ENCODE data around the gene VNN1. TPM values are rescaled to one million over a fixed set of nuclear protein-coding genes. Genes with fewer than 3 reads are reported as not detected.

VNN1 gene
- total and polyA plus RNA-seq, 11 donors = 0.29 to 2.2 (median 0.49) TPM

GRCh38 chr6:132675749-132676148 is 38.1 kb downstream of the VNN1 start:
- H3K4me1 ChIP-seq = peaks cover 0 to 20% (median 0%) of the 10 kb centered on the region in 12 donors
- no peak for DNase-seq
- ATAC-seq = peak in 1 of 4 donors; percentile 45
- TF ChIP-seq POLR2A (IDR thresholded peaks at IDR 0.05) = no peak
- TF ChIP-seq CTCF (IDR thresholded peaks at IDR 0.05) = no peak
- peaks cover 0 to 3% (median 0%) of the 10 kb centered on the region in 9 donors for H3K27me3 ChIP-seq
- intact Hi-C loops (cut with DNase I) = loop anchor here in 4 of 10 donors (1.0 to 10.0 kb wide), 3 partner anchors 12 to 119 kb away; partner anchors contain the start of gene SLC18B1 (in 2 of the 4)
- H3K9me3 ChIP-seq = no peaks in the 10 kb centered on the region
- no peak overlapping the region for H3K4me3 ChIP-seq
- no peak overlapping the region for H3K27ac ChIP-seq
- H3K36me3 ChIP-seq = no peaks in the 10 kb centered on the region

GRCh38 chr6:132675002-132675401 is 38.9 kb downstream of the VNN1 start:
- H3K27ac ChIP-seq = no peak overlapping the region
- H3K9me3 ChIP-seq = no peaks in the 10 kb centered on the region
- WGBS, 4 donors = 53 to 67% (median 65%) methylated on average over 3 of the region's 3 CpGs
- ATAC-seq (no peak), DNase-seq (no peak)
- TF ChIP-seq POLR2A (IDR thresholded peaks at IDR 0.05) = no peak
- TF ChIP-seq CTCF (IDR thresholded peaks at IDR 0.05) = no peak
- H3K4me3 ChIP-seq = no peak overlapping the region
- H3K27me3 ChIP-seq = peaks cover 0 to 3% (median 0%) of the 10 kb centered on the region in 9 donors
- peaks cover 0 to 20% (median 0%) of the 10 kb centered on the region in 12 donors for H3K4me1 ChIP-seq
- no peaks in the 10 kb centered on the region for H3K36me3 ChIP-seq
- intact Hi-C loops (cut with DNase I) = loop anchor here in 3 of 10 donors (10.0 kb wide), 2 partner anchors 90 to 120 kb away; partner anchors contain the start of gene SLC18B1 (in 2 of the 3)

GRCh38 chr6:132673376-132674094 is 40.3 kb downstream of the VNN1 start:
- no peak for TF ChIP-seq POLR2A (IDR thresholded peaks at IDR 0.05)
- TF ChIP-seq CTCF (IDR thresholded peaks at IDR 0.05) = no peak
- WGBS, 4 donors = 78 to 84% (median 82%) methylated on average over 10 of the region's 10 CpGs
- no peak overlapping the region for H3K27ac ChIP-seq
- intact Hi-C loops (cut with DNase I) = loop anchor here in 4 of 10 donors (5.0 to 10.0 kb wide), 3 partner anchors 91 to 121 kb away; partner anchors contain the start of gene SLC18B1 (in 2 of the 4)
- no peaks in the 10 kb centered on the region for H3K9me3 ChIP-seq
- ATAC-seq (no peak), DNase-seq (no peak)
- peaks cover 0 to 3% (median 0%) of the 10 kb centered on the region in 9 donors for H3K27me3 ChIP-seq
- H3K36me3 ChIP-seq = no peaks in the 10 kb centered on the region
- H3K4me1 ChIP-seq = peaks cover 0 to 11% (median 0%) of the 10 kb centered on the region in 12 donors
- no peak overlapping the region for H3K4me3 ChIP-seq

GRCh38 chr6:132671295-132671694 is 42.6 kb downstream of the VNN1 start:
- H3K27ac ChIP-seq = no peak overlapping the region
- ATAC-seq (no peak), DNase-seq (no peak)
- no peaks in the 10 kb centered on the region for H3K9me3 ChIP-seq
- intact Hi-C loops (cut with DNase I) = loop anchor here in 5 of 10 donors (2.0 to 10.0 kb wide), 4 partner anchors 94 to 140 kb away; partner anchors contain the start of gene SLC18B1 (in 2 of the 5)
- peaks cover 0 to 3% (median 0%) of the 10 kb centered on the region in 9 donors for H3K27me3 ChIP-seq
- no peaks in the 10 kb centered on the region for H3K36me3 ChIP-seq
- H3K4me3 ChIP-seq = no peak overlapping the region
- WGBS, 4 donors = 85 to 97% (median 93%) methylated on average over 1 of the region's 1 CpG
- TF ChIP-seq CTCF (IDR thresholded peaks at IDR 0.05) (no peak), POLR2A (IDR thresholded peaks at IDR 0.05) (no peak)
- H3K4me1 ChIP-seq = peaks cover 0 to 9% (median 0%) of the 10 kb centered on the region in 12 donors

All from heart left ventricle (tissue), 16 donors.